Heart right ventricle (tissue), 16 donors: ENCODE measurements around the gene COG6. TPM values are rescaled to one million over a fixed set of nuclear protein-coding genes. Genes with fewer than 3 reads are reported as not detected.
A peak's percentile ranks its signal among the peaks of the same experiment; 100 is the strongest.

Source experiments
- ATAC-seq, 8 donors: fragments of 200-7000 bp; cut with Tn5 transposase; one replicate each; pipeline ENCODE4 v1.9.1; 2020; ENCODE audit warnings: mild to moderate bottlenecking in 8 of 8, moderate library complexity in 8 of 8, moderate number of reproducible peaks in 1 of 8
- DNase-seq, 2 donors: peaks; one replicate each; pipeline ENCODE4 v3.0.0-alpha.2; 2020
- H3K27ac ChIP-seq, 10 donors: fragments of 200-600 bp; sonication (generic) in 2 of 10; one replicate each; pipeline versions ENCODE4 v1.5.0 to v1.8.0; 2020 to 2022; ENCODE audit warnings: mild to moderate bottlenecking in 3 of 10
- H3K27me3 ChIP-seq, 7 donors: fragments of 200-600 bp; one replicate each; pipeline ENCODE4 v1.8.0; 2021 to 2022; ENCODE audit warnings: mild to moderate bottlenecking in 2 of 7
- H3K36me3 ChIP-seq, 9 donors: fragments of 200-600 bp; sonication (generic) in 1 of 9; one replicate each; pipeline versions ENCODE4 v1.5.0 to v1.8.0; 2020 to 2022; ENCODE audit warnings: mild to moderate bottlenecking in 2 of 9
- H3K4me1 ChIP-seq, 9 donors: fragments of 200-600 bp; sonication (generic) in 1 of 9; one replicate each; pipeline versions ENCODE4 v1.5.0 to v1.8.0; 2020 to 2022; ENCODE audit warnings: mild to moderate bottlenecking in 4 of 9
- H3K4me3 ChIP-seq, 10 donors: fragments of 200-600 bp; sonication (generic) in 2 of 10; one replicate each; pipeline versions ENCODE4 v1.5.0 to v1.8.0; 2020 to 2022; ENCODE audit warnings: mild to moderate bottlenecking in 7 of 10, moderate library complexity in 2 of 10
- H3K9me3 ChIP-seq, 11 donors: fragments of 200-600 bp in 10 of 11; sonication (generic) in 2 of 11; one replicate each; pipeline versions ENCODE4 v1.5.0 to v1.8.0; 2013 to 2022; ENCODE audit warnings: mild to moderate bottlenecking in 2 of 11, control low read depth in 1 of 11, moderate library complexity in 1 of 11
- CTCF ChIP-seq, 9 donors: fragments of 200-600 bp; sonication (generic) in 2 of 9; IDR thresholded peaks; one replicate each; pipeline versions ENCODE4 v1.5.0 to v1.8.0; 2021 to 2022; ENCODE audit warnings: antibody characterized with exemption in 9 of 9, mild to moderate bottlenecking in 5 of 9, moderate library complexity in 1 of 9
- WGBS, 2 donors: extraction: QIAGEN DNeasy Blood & Tissue Kit; methylation state at CpG; one replicate each; pipeline ENCODE4 v1.1.7; 2013; ENCODE audit warnings: inconsistent platforms in 1 of 2; 5-methylcytosine and 5-hydroxymethylcytosine counted together
- intact Hi-C, 10 donors: fragments of 100-400 bp; cut with DNase I; formaldehyde crosslinking; loops; one replicate each; pipeline versions ENCODE4 v1.11.1 to v1.14.2; 2022
- polyA plus RNA-seq, 2 donors: library from polyadenylated mRNA; stranded (reverse); fragments of 200-250 nt; gene quantifications; one replicate each; pipeline ENCODE4 v1.2.3, GENCODE V29; 2013
- total RNA-seq, 10 donors: library from RNA; stranded (reverse); fragmentation: NEBNext Ultra II Directional in 3 of 10; extraction: Animal tissue kit (Norgen Biotek cat#: 25700) in 3 of 10; gene quantifications; one replicate each; pipeline versions ENCODE4 v1.2.1 to v1.2.4, GENCODE V29; 2021 to 2023
- donor health status: Arrhythmogenic right ventricular cardiomyopathy.
- donor health status: ischemic (EF 13 %, LVEDD 7.1; RV severe dilation, severe dysfunction).
- donor health status: healthy with polysubstance abuse.
- donor health status: DM: no; HTN: yes; CAD: no.
- donor health status: DM: no; HTN: no; CAD: no.
- donor health status: ischemic (EF 25% LVEDD 6.9; RV normal size, moderate dysfunction).
- donor health status: ischemic (EF 25% LVEDD 5.7; RV mildly dilated, moderate dysfunction).
- donor health status: healthy.
- donor health status: DM: yes; HTN: yes; CAD: no.
- donor health status: Ischemic cardiomyopathy.
- donor health status: ischemic (EF 35%, LVEDD 5.7; RV mildly dilated, moderate dysfunction).
- donor health status: nonischemic (EF 11% LVEDD 7.7; RV severe dilation, severe dysfunction).
- donor health status: DM: yes; HTN: yes; CAD: no.
- donor health status: PGD.
- donor health status: ischemic (EF 29% LVEDD 5.4; RV normal size, mild dysfunction).
- donor health status: nonischemic (EF 23%, LVEDD 6.1; RV moderate dilation, normal function).

COG6 gene
- total and polyA plus RNA-seq, 12 donors = 7.0 to 48.3 (median 29.8) TPM

- DNase-seq (no peak), ATAC-seq (no peak)
- Histone ChIP-seq H3K36me3 (peaks cover 0 to 20% (median 0%) of the 10 kb centered on the region in 9 donors), H3K9me3 (peaks cover 0 to 6% (median 0%) of the 10 kb centered on the region in 11 donors), H3K27me3 (no peaks in the 10 kb centered on the region), H3K4me1 (peaks cover 0 to 24% (median 6%) of the 10 kb centered on the region in 9 donors), H3K27ac (no peak overlapping the region), H3K4me3 (no peak overlapping the region)
- TF ChIP-seq CTCF (IDR thresholded peaks at IDR 0.05) = no peak
- WGBS, 2 donors = 96 to 100% methylated on average over 3 of the region's 3 CpGs
- intact Hi-C loops = loop anchor here in 3 of 10 donors (5.0 to 10.0 kb wide), 2 partner anchors 618 to 620 kb away; no protein-coding TSS in a partner anchor
Measured at GRCh38 chr13:39672378-39673132, 17.1 kb downstream of the COG6 start.

GRCh38 chr13:39675904-39676303 is 20.4 kb downstream of the COG6 start:
- H3K4me1 ChIP-seq = peaks cover 0 to 5% (median 0%) of the 10 kb centered on the region in 9 donors
- DNase-seq (no peak), ATAC-seq (peak in 2 of 8 donors; percentile 29 to 56)
- no peak overlapping the region for H3K4me3 ChIP-seq
- no peak for TF ChIP-seq CTCF (IDR thresholded peaks at IDR 0.05)
- H3K36me3 ChIP-seq = peaks cover 0 to 42% (median 15%) of the 10 kb centered on the region in 9 donors
- 35 to 44% methylated on average over 3 of the region's 3 CpGs for WGBS, 2 donors
- intact Hi-C loops = loop anchor here in 6 of 10 donors (2.0 to 10.0 kb wide), 5 partner anchors 59 to 625 kb away; no protein-coding TSS in a partner anchor
- H3K9me3 ChIP-seq = peaks cover 0 to 11% (median 0%) of the 10 kb centered on the region in 11 donors
- H3K27me3 ChIP-seq = no peaks in the 10 kb centered on the region
- H3K27ac ChIP-seq = no peak overlapping the region

DNA sequence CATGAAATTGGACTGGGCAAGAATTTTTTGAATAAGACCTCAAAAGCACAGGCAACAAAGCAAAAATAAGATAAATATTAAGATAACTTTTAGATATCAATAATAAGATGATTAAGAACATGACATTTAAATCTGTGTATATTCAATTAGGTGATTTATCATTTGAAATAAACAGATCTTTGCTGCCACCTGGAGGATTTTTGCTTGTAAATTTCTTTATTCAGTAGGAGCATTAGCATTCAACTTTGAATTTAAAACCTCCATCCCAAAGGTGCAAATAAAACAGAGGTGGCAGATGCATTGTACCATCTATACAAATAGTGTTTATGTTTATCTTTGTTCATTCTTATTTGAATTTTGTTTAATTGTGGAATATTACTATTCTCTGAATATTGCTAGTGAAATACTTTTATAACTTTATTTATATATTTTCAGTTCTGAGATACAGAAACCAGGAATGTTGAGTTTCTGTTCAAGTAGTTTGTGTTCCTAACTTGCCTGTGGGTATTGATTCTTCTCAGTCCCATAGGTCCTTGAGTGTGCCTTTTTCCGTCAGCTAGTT is 20.9 kb downstream of the COG6 start:
- H3K4me1 ChIP-seq = peaks cover 0 to 4% (median 0%) of the 10 kb centered on the region in 9 donors
- no peak for ATAC-seq
- intact Hi-C loops = loop anchor here in 6 of 10 donors (2.0 to 10.0 kb wide), 5 partner anchors 60 to 626 kb away; no protein-coding TSS in a partner anchor
- peak in 1 of 2 donors; percentile 36 for DNase-seq
- H3K27me3 ChIP-seq = no peaks in the 10 kb centered on the region
- H3K9me3 ChIP-seq = peaks cover 0 to 11% (median 0%) of the 10 kb centered on the region in 11 donors
- no peak overlapping the region for H3K4me3 ChIP-seq
- peak; percentile 14 to 72 (median 56) for TF ChIP-seq CTCF (IDR thresholded peaks at IDR 0.05)
- peaks cover 0 to 45% (median 17%) of the 10 kb centered on the region in 9 donors for H3K36me3 ChIP-seq
- no peak overlapping the region for H3K27ac ChIP-seq
- 94 to 97% methylated on average over 1 of the region's 1 CpG for WGBS, 2 donors

- DNase-seq = no peak
- Histone ChIP-seq H3K36me3 (peaks cover 0 to 67% (median 17%) of the 10 kb centered on the region in 9 donors), H3K4me3 (no peak overlapping the region), H3K9me3 (peaks cover 0 to 5% (median 0%) of the 10 kb centered on the region in 11 donors), H3K27me3 (no peaks in the 10 kb centered on the region), H3K27ac (no peak overlapping the region), H3K4me1 (no peaks in the 10 kb centered on the region)
- intact Hi-C loops = loop anchor here in 7 of 10 donors (5.0 to 10.0 kb wide), 5 partner anchors 262 to 1095 kb away; partner anchors contain the start of gene MRPS31 (in 2 of the 7)
- 76 to 98% methylated on average over 2 of the region's 2 CpGs for WGBS, 2 donors
- TF ChIP-seq CTCF (IDR thresholded peaks at IDR 0.05) = no peak
- ATAC-seq = no peak
Measured at GRCh38 chr13:39682310-39682709, 26.8 kb downstream of the COG6 start.
